Measurements from ENCODE around the gene CLBA1. TPM values are rescaled to one million over a fixed set of nuclear protein-coding genes. Genes with fewer than 3 reads are reported as not detected.

The CLBA1 gene
- total and polyA plus RNA-seq, 8 donors, result 7.1 to 17.2 (median 13.3) TPM

GRCh38 chr14:105006831-105007592, 21.4 kb downstream of the CLBA1 start:
- no peak for DNase-seq
- Histone ChIP-seq H3K27ac (no peak overlapping the region), H3K36me3 (peaks cover 0 to 60% of the 10 kb centered on the region in 2 donors), H3K27me3 (no peaks in the 10 kb centered on the region), H3K9me3 (no peaks in the 10 kb centered on the region), H3K4me3 (no peak overlapping the region), H3K4me1 (no peaks in the 10 kb centered on the region)
- intact Hi-C loops (cut with DNase I), result no loop called here
- no peak for TF ChIP-seq CTCF (IDR thresholded peaks at IDR 0.05)
- no peak for ATAC-seq

GRCh38 chr14:105007593-105008264, 22.1 kb downstream of the CLBA1 start:
- Histone ChIP-seq H3K27me3 (no peaks in the 10 kb centered on the region), H3K27ac (no peak overlapping the region), H3K4me1 (peaks cover 0 to 3% of the 10 kb centered on the region in 2 donors), H3K9me3 (no peaks in the 10 kb centered on the region), H3K36me3 (peaks cover 0 to 60% of the 10 kb centered on the region in 2 donors), H3K4me3 (no peak overlapping the region)
- DNase-seq, result no peak
- no peak for TF ChIP-seq CTCF (IDR thresholded peaks at IDR 0.05)
- no peak for ATAC-seq
- intact Hi-C loops (cut with DNase I), result no loop called here

GRCh38 chr14:105010106-105010505, 24.5 kb downstream of the CLBA1 start:
- no peak overlapping the region for H3K27ac ChIP-seq
- no peak for TF ChIP-seq CTCF (IDR thresholded peaks at IDR 0.05)
- DNase-seq (no peak), ATAC-seq (no peak)
- H3K27me3 ChIP-seq, result no peaks in the 10 kb centered on the region
- intact Hi-C loops (cut with DNase I), result no loop called here
- H3K36me3 ChIP-seq, result peaks cover 0 to 60% of the 10 kb centered on the region in 2 donors
- H3K4me3 ChIP-seq, result no peak overlapping the region
- no peaks in the 10 kb centered on the region for H3K9me3 ChIP-seq
- peaks cover 0 to 10% of the 10 kb centered on the region in 2 donors for H3K4me1 ChIP-seq

- TF ChIP-seq CTCF (IDR thresholded peaks at IDR 0.05), result no peak
- no peak overlapping the region for H3K4me3 ChIP-seq
- DNase-seq, result no peak
- H3K4me1 ChIP-seq, result peaks cover 0 to 10% of the 10 kb centered on the region in 2 donors
- ATAC-seq, result no peak
- no peaks in the 10 kb centered on the region for H3K27me3 ChIP-seq
- intact Hi-C loops (cut with DNase I), result no loop called here
- no peak overlapping the region for H3K27ac ChIP-seq
- no peaks in the 10 kb centered on the region for H3K9me3 ChIP-seq
- peaks cover 0 to 60% of the 10 kb centered on the region in 2 donors for H3K36me3 ChIP-seq
Observed at GRCh38 chr14:105010891-105011291, 25.3 kb downstream of the CLBA1 start.

- peaks cover 0 to 10% of the 10 kb centered on the region in 2 donors for H3K4me1 ChIP-seq
- intact Hi-C loops (cut with DNase I), result no loop called here
- TF ChIP-seq CTCF (IDR thresholded peaks at IDR 0.05), result no peak
- no peaks in the 10 kb centered on the region for H3K27me3 ChIP-seq
- H3K36me3 ChIP-seq, result peaks cover 0 to 54% of the 10 kb centered on the region in 2 donors
- H3K27ac ChIP-seq, result no peak overlapping the region
- DNase-seq, result no peak
- no peak overlapping the region for H3K4me3 ChIP-seq
- H3K9me3 ChIP-seq, result no peaks in the 10 kb centered on the region
- no peak for ATAC-seq
Observed at GRCh38 chr14:105011312-105011990, 25.9 kb downstream of the CLBA1 start.

All from left lung (tissue), 10 donors.